Retinal pigment epithelial cell (primary cell): ENCODE measurements around the gene ASB15.

Experiments
- DNase-seq: peaks from one replicate; pipeline ENCODE4 v3.0.0-alpha.2; 2010; ENCODE audit warnings: low read depth
- H3K4me3 ChIP-seq: 2 replicates; pipeline ENCODE4 v1.5.1; 2011; ENCODE audit warnings: mild to moderate bottlenecking, low read length, control low read depth, moderate library complexity
- TF ChIP-seq, protein P1 (sequence below): conservative IDR thresholded peaks from 2 replicates; pipeline ENCODE4 v1.5.1; 2011; ENCODE audit warnings: low read depth, low read length, control low read depth, inconsistent platforms

ASB15 gene

DNA sequence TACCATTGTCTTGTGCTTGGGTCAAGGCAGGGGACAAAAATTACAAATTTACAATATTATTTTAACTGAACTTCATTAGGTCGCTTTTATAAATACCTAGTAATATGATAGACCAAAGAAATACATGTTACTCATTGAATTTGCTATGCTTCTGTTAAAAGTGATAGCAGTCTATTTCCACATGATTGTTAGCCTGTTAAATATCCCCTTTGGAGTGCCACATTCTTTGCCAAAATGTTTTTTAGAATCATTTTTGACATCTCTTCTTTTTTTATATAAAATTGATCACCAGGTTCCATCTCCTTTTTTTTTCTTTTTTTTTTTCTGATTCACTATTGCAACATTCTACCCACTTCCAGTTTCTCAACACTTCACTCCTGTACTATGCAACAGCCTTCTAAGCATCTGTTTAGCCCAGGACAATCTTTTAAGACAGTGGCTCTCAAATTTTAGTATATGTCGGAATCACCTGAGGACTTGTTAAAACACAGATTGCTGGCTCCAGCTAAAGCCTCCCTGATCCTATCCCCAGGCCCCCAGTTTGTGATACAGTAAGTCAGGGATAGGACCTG, 27.6 kb upstream of the ASB15 start:
- TF ChIP-seq, protein P1, sequence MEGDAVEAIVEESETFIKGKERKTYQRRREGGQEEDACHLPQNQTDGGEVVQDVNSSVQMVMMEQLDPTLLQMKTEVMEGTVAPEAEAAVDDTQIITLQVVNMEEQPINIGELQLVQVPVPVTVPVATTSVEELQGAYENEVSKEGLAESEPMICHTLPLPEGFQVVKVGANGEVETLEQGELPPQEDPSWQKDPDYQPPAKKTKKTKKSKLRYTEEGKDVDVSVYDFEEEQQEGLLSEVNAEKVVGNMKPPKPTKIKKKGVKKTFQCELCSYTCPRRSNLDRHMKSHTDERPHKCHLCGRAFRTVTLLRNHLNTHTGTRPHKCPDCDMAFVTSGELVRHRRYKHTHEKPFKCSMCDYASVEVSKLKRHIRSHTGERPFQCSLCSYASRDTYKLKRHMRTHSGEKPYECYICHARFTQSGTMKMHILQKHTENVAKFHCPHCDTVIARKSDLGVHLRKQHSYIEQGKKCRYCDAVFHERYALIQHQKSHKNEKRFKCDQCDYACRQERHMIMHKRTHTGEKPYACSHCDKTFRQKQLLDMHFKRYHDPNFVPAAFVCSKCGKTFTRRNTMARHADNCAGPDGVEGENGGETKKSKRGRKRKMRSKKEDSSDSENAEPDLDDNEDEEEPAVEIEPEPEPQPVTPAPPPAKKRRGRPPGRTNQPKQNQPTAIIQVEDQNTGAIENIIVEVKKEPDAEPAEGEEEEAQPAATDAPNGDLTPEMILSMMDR: no peak
- H3K4me3 ChIP-seq: no peak overlapping the region
- DNase-seq: no peak

DNA sequence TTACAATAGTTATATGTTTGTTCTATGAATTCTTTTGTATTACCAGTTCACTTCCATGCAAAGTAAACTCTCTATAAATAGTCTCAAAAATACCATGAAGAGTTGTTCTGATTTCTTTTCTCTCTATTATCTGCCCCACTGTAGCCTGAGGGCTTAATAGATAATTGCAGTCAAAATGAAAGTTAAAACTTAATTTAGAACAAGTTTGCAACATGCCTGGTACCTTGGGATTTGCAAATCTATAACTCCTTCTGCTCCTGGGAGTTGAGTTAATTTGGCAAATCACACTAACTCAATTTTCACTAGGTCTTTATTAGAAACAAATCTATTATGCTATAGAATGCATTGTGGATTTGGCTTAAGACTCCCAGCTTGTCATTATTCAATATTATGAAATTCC, 22.2 kb upstream of the ASB15 start:
- TF ChIP-seq, protein P1: no peak
- no peak overlapping the region for H3K4me3 ChIP-seq
- DNase-seq: no peak

DNA sequence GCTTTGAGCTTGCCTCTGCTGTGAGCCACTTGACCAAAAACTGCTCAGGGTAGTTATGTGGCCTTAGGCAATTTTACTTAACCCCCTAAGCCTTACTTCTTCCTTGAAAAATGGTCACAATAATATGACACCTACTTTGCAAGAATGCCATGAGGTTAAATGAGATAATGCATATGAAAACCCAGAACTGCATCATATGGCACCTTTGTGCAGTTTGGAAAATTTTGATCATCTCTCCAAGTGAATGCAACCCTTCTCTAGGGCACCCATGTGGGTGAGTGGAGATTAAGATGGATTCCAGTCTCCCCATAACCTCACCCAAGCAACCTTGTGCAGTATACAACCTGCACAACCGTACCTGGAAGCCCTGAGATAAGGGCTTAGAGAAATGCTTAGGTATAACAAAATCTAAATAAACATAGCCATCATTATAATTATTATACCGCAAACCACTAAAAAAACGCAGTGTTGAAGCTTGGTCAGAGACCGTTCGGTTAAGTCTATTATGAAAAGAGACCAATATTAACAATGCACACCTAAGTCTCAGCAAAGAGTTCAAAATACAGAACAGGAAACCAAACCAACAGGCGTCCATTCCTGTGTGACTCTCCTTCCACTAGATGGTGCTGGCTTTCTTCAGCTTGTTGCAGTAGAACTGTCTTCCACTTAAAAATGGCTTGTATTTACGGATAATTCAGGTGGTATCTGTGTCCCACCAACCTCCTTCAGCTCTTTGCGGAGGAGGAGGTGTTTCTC, 21.0 kb upstream of the ASB15 start:
- no peak for DNase-seq
- TF ChIP-seq, protein P1: peak; percentile 89

DNA sequence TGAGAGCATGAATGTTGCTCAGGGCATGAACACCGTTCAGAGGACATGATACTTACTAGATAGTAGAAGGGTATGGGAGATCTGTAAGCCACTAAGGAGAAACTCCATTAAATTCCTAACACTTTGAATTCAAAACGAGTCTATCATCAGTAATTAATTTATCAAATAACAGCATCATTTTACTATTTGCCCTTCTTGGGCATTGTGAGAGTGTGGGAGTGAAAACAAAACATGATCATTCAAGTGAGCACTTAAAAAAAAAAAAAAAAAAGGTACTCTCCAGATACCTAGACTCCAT, 20.5 kb upstream of the ASB15 start:
- DNase-seq: no peak
- TF ChIP-seq, protein P1: no peak
- no peak overlapping the region for H3K4me3 ChIP-seq

More for the DNA sequence above, 21.0 kb upstream of the ASB15 start:
- H3K4me3 ChIP-seq: no peak overlapping the region

DNA sequence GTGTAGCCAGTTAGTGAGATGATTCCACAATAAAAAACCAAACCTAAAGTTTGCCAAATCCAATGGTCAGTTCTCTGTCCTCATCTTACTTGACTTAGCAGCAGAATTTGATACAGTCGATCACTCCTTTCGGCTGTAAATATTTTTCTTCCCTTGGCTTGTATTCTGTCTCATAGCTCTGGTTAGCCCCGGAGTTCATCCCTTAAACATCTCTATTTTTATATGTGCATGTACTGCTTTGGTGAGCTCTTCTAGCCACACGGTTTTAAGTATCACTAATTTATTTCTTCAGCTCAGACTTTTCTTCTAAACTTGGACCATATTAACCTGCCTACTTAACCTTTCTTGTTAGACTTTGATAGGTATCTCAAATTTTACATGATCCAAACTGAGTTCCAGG, 17.8 kb upstream of the ASB15 start:
- no peak overlapping the region for H3K4me3 ChIP-seq
- DNase-seq: no peak
- TF ChIP-seq, protein P1: no peak

DNA sequence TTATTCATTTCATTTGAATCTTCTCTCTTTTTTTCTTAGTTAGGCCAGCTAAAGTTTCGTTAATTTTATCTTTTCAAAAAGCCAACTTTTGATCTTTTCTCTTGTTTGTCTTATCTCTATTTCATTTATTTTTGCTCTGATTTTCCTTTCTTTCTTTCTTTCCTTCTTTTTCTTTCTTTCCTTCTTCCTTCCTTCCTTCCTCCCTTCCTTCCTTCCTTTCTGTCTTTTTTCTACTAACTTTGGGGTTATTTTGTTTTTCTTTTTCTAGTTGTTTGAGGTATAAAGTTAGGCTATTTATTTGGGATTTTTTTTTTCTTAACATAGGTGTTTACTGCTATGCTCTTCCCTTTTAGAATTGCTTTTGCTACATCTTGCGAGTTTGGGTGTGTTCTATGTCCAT, 13.2 kb upstream of the ASB15 start:
- no peak overlapping the region for H3K4me3 ChIP-seq
- no peak for DNase-seq
- TF ChIP-seq, protein P1: no peak

DNA sequence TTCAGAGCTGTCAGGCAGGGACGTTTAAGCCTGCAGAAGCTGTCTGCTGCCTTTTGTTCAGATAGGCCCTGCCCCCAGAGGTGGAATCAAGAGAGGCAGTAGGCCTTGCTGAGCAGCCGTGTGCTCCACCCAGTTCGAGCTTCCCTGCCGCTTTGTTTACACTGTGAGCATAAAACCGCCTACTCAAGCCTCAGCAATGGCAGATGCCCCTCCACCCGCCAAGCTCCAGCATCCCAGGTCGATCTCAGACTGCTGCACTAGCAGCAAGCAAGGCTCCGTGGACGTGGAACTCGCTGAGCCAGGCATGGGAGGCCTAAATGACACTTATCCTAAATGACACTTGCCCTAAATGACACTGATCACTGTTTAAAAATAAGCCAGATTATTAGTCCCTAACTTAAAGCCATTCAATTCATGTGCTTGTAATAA, 6.8 kb upstream of the ASB15 start:
- no peak overlapping the region for H3K4me3 ChIP-seq
- DNase-seq: no peak
- TF ChIP-seq, protein P1: no peak
